NCI-H1417 treated with DMSO at 0.1 percent for 48 hours (cell line): ENCODE data around the gene PILRB.
"Not testable (repeated sequence)": the region's sequence is repeated elsewhere in the genome, so short reads cannot be mapped to it uniquely, and the experiment has no call there.

ENCODE experiments used
- DNase-seq: peaks from one replicate; lab custom pipeline; 2025; lab: John Stamatoyannopoulos, UW

PILRB gene

GRCh38 chr7:100358027-100358856 lies at the start of gene PILRB:
Gene PILRB, plus strand, starts transcription at chr7:100358117. Its CDS starts 186 bp downstream, at chr7:100358303.
- no peak for DNase-seq

- DNase-seq = not testable (repeated sequence)
Observed at GRCh38 chr7:100318329-100318728, 39.6 kb upstream of the PILRB start.

- DNase-seq = not testable (repeated sequence)
Observed at GRCh38 chr7:100321648-100322047, 36.3 kb upstream of the PILRB start.

GRCh38 chr7:100324194-100324593 lies 33.7 kb upstream of the PILRB start:
- DNase-seq = not testable (repeated sequence)

GRCh38 chr7:100325671-100326070 lies 32.2 kb upstream of the PILRB start:
- DNase-seq = not testable (repeated sequence)

GRCh38 chr7:100326914-100327313 lies 31.0 kb upstream of the PILRB start:
- not testable (repeated sequence) for DNase-seq

GRCh38 chr7:100335566-100336466 lies 22.1 kb upstream of the PILRB start:
- peak; percentile 86 for DNase-seq

- DNase-seq = not testable (repeated sequence)
Observed at GRCh38 chr7:100338083-100338696, 19.7 kb upstream of the PILRB start.

- DNase-seq = not testable (repeated sequence)
Observed at GRCh38 chr7:100341286-100341685, 16.6 kb upstream of the PILRB start.

- no peak for DNase-seq
Observed at GRCh38 chr7:100342765-100343164, 15.2 kb upstream of the PILRB start.

- not testable (repeated sequence) for DNase-seq
Observed at GRCh38 chr7:100344124-100344559, 13.8 kb upstream of the PILRB start.

- DNase-seq = not testable (repeated sequence)
Observed at GRCh38 chr7:100344560-100345287, 13.2 kb upstream of the PILRB start.

GRCh38 chr7:100345288-100345672 lies 12.6 kb upstream of the PILRB start:
- DNase-seq = not testable (repeated sequence)

- no peak for DNase-seq
Observed at GRCh38 chr7:100346921-100347320, 11.0 kb upstream of the PILRB start.

- no peak for DNase-seq
Observed at GRCh38 chr7:100348805-100349204, 9.1 kb upstream of the PILRB start.

- no peak for DNase-seq
Observed at GRCh38 chr7:100349757-100350156, 8.2 kb upstream of the PILRB start.

GRCh38 chr7:100351657-100352058 lies 6.3 kb upstream of the PILRB start:
- DNase-seq = no peak

GRCh38 chr7:100352230-100352781 lies 5.6 kb upstream of the PILRB start:
- DNase-seq = not testable (repeated sequence)

- no peak for DNase-seq
Observed at GRCh38 chr7:100352984-100353684, 4.8 kb upstream of the PILRB start.

- no peak for DNase-seq
Observed at GRCh38 chr7:100353685-100354330, 4.1 kb upstream of the PILRB start.
